ENCODE data around the gene JPT2.

GRCh38 chr16:1667916-1668315 is 10.2 kb upstream of the JPT2 start:
- TF ChIP-seq CTCF (IDR thresholded peaks at IDR 0.05) (no peak), POLR2A (IDR thresholded peaks at IDR 0.05) (no peak)

All from suprapubic skin (tissue), 3 donors.